ENCODE measurements around the gene PLXDC2. TPM values are rescaled to one million over a fixed set of nuclear protein-coding genes. Genes with fewer than 3 reads are reported as not detected.

Gene PLXDC2
- total and polyA plus RNA-seq, 2 donors from 2014 or later = 11.9 to 42.1 TPM

DNA sequence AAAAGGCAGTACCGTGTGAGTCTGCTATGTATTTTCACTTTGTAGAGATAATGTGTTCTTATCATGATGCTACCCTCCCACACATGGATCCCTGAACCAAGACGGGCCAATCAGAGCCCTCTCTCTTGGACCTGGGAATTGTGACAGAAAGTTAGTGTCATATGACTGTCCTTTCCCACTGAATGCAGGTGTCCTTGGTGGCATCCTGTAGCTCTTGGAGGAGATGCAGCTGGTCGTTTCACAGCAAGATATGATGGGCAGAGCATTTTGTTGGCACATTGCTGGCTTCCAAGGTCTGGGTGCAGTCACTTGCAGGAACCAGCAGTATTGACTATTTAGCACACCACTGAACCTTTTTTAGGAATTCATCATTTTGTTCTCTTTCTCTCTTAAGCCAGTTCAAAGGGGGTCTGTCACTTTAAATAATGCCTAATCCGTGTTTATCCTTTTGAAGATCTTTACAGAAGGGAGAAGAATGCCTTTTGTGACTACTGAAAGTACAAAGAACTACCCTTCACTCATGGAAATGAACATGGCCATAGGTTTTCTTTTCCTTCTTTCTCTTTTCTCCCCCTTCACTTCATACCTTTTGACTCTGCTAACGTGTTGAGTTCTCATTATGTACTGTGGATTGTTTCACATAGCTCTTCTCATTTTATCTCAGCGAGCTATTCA lies 125.1 kb downstream of the PLXDC2 start:
- H3K4me3 ChIP-seq (ENCODE audit: low read length in 3 of 3) = no peak overlapping the region
- H3K9me3 ChIP-seq (ENCODE audit: control insufficient read depth in 2 of 3, insufficient read depth in 1 of 3, low read length in 3 of 3) = no peaks in the 10 kb centered on the region
- FAIRE-seq (no peak), DNase-seq (no peak)
- H3K27me3 ChIP-seq (ENCODE audit: control insufficient read depth, insufficient read depth, low read length) = no peaks in the 10 kb centered on the region
- TF ChIP-seq, protein P1, sequence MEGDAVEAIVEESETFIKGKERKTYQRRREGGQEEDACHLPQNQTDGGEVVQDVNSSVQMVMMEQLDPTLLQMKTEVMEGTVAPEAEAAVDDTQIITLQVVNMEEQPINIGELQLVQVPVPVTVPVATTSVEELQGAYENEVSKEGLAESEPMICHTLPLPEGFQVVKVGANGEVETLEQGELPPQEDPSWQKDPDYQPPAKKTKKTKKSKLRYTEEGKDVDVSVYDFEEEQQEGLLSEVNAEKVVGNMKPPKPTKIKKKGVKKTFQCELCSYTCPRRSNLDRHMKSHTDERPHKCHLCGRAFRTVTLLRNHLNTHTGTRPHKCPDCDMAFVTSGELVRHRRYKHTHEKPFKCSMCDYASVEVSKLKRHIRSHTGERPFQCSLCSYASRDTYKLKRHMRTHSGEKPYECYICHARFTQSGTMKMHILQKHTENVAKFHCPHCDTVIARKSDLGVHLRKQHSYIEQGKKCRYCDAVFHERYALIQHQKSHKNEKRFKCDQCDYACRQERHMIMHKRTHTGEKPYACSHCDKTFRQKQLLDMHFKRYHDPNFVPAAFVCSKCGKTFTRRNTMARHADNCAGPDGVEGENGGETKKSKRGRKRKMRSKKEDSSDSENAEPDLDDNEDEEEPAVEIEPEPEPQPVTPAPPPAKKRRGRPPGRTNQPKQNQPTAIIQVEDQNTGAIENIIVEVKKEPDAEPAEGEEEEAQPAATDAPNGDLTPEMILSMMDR (IDR thresholded peaks at IDR 0.05; ENCODE audit: borderline replicate concordance, extremely low read depth, insufficient read depth) = no peak
- H3K36me3 ChIP-seq (ENCODE audit: control insufficient read depth in 2 of 3, insufficient read depth in 3 of 3, low read length in 3 of 3) = no peaks in the 10 kb centered on the region
- peaks cover 0 to 3% (median 2%) of the 10 kb centered on the region in 3 donors for H3K4me1 ChIP-seq (ENCODE audit: control insufficient read depth in 2 of 3, insufficient read depth in 2 of 3, low read depth in 1 of 3, low read length in 3 of 3)
- H3K9ac ChIP-seq (ENCODE audit: low read length in 3 of 3) = no peak overlapping the region
- H3K27ac ChIP-seq (ENCODE audit: low read depth in 2 of 2, low read length in 2 of 2) = no peak overlapping the region
- intact Hi-C loops (cut with DNase I) = no loop called here

- no peaks in the 10 kb centered on the region for H3K36me3 ChIP-seq (ENCODE audit: control insufficient read depth in 2 of 3, insufficient read depth in 3 of 3, low read length in 3 of 3)
- H3K9me3 ChIP-seq (ENCODE audit: control insufficient read depth in 2 of 3, insufficient read depth in 1 of 3, low read length in 3 of 3) = no peaks in the 10 kb centered on the region
- H3K4me3 ChIP-seq (ENCODE audit: low read length in 3 of 3) = no peak overlapping the region
- TF ChIP-seq, protein P1 (IDR thresholded peaks at IDR 0.05; ENCODE audit: borderline replicate concordance, extremely low read depth, insufficient read depth) = no peak
- intact Hi-C loops (cut with DNase I) = no loop called here
- DNase-seq (no peak), FAIRE-seq (no peak)
- no peak overlapping the region for H3K27ac ChIP-seq (ENCODE audit: low read depth in 2 of 2, low read length in 2 of 2)
- no peak overlapping the region for H3K9ac ChIP-seq (ENCODE audit: low read length in 3 of 3)
- no peaks in the 10 kb centered on the region for H3K27me3 ChIP-seq (ENCODE audit: control insufficient read depth, insufficient read depth, low read length)
- peaks cover 0 to 9% (median 2%) of the 10 kb centered on the region in 3 donors for H3K4me1 ChIP-seq (ENCODE audit: control insufficient read depth in 2 of 3, insufficient read depth in 2 of 3, low read depth in 1 of 3, low read length in 3 of 3)
Measured at GRCh38 chr10:19944911-19945663, 128.9 kb downstream of the PLXDC2 start.

GRCh38 chr10:19946245-19946644 lies 130.0 kb downstream of the PLXDC2 start:
- intact Hi-C loops (cut with DNase I) = no loop called here
- DNase-seq = no peak
- H3K4me1 ChIP-seq (ENCODE audit: control insufficient read depth in 2 of 3, insufficient read depth in 2 of 3, low read depth in 1 of 3, low read length in 3 of 3) = peaks cover 0 to 9% (median 2%) of the 10 kb centered on the region in 3 donors
- no peak for FAIRE-seq
- no peaks in the 10 kb centered on the region for H3K36me3 ChIP-seq (ENCODE audit: control insufficient read depth in 2 of 3, insufficient read depth in 3 of 3, low read length in 3 of 3)
- no peaks in the 10 kb centered on the region for H3K27me3 ChIP-seq (ENCODE audit: control insufficient read depth, insufficient read depth, low read length)
- no peak overlapping the region for H3K27ac ChIP-seq (ENCODE audit: low read depth in 2 of 2, low read length in 2 of 2)
- no peak overlapping the region for H3K9ac ChIP-seq (ENCODE audit: low read length in 3 of 3)
- TF ChIP-seq, protein P1 (IDR thresholded peaks at IDR 0.05; ENCODE audit: borderline replicate concordance, extremely low read depth, insufficient read depth) = no peak
- H3K4me3 ChIP-seq (ENCODE audit: low read length in 3 of 3) = no peak overlapping the region
- no peaks in the 10 kb centered on the region for H3K9me3 ChIP-seq (ENCODE audit: control insufficient read depth in 2 of 3, insufficient read depth in 1 of 3, low read length in 3 of 3)

Measured in kidney (tissue), 14 donors.